RWPE2 (cell line): ENCODE results near the gene TP63.

Experiments used
- ATAC-seq: fragments of 200-7000 bp; cut with Tn5 transposase; 3 replicates; pipeline ENCODE4 v1.9.1; 2021; ENCODE audit warnings: low read depth
- DNase-seq: peaks from one replicate; pipeline ENCODE4 v3.0.0-alpha.2; 2020; ENCODE audit warnings: low spot score
- H3K27ac ChIP-seq: fragments of 450-650 bp; 2 replicates; pipeline ENCODE4 v1.5.1; 2017; ENCODE audit warnings: mild to moderate bottlenecking; ENCODE audit not compliant: poor library complexity, severe bottlenecking
- H3K27me3 ChIP-seq: fragments of 250-450 bp; sonication (Bioruptor Pico); 2 replicates; pipeline ENCODE4 v1.5.1; 2021; ENCODE audit warnings: mild to moderate bottlenecking, moderate library complexity; ENCODE audit not compliant: insufficient read depth, poor library complexity, severe bottlenecking
- H3K36me3 ChIP-seq: fragments of 250-450 bp; sonication (Bioruptor Pico); 2 replicates; pipeline ENCODE4 v1.5.1; 2020; ENCODE audit warnings: low read depth, mild to moderate bottlenecking, moderate library complexity
- H3K4me1 ChIP-seq: fragments of 250-450 bp; sonication (Bioruptor Pico); 2 replicates; pipeline ENCODE4 v1.5.1; 2021; ENCODE audit warnings: mild to moderate bottlenecking, moderate library complexity; ENCODE audit not compliant: insufficient read depth, poor library complexity, severe bottlenecking
- H3K4me3 ChIP-seq: fragments of 250-450 bp; sonication (Bioruptor Pico); 2 replicates; pipeline ENCODE4 v1.5.1; 2021; ENCODE audit warnings: mild to moderate bottlenecking, moderate library complexity; ENCODE audit not compliant: severe bottlenecking
- H3K9me3 ChIP-seq: fragments of 250-450 bp; sonication (Bioruptor Pico); 2 replicates; pipeline ENCODE4 v1.5.1; 2021; ENCODE audit warnings: mild to moderate bottlenecking, moderate library complexity; ENCODE audit not compliant: severe bottlenecking
- TF ChIP-seq, protein P1 (sequence below): fragments of 450-650 bp; IDR thresholded peaks from one replicate; pipeline ENCODE4 v1.5.1; 2017; ENCODE audit warnings: mild to moderate bottlenecking, moderate library complexity; ENCODE audit not compliant: poor library complexity, severe bottlenecking

Gene TP63

GRCh38 chr3:189900578-189900977 lies 269.4 kb downstream of the TP63 start:
- peaks cover 37% of the 10 kb centered on the region for H3K4me1 ChIP-seq
- no peak overlapping the region for H3K4me3 ChIP-seq
- TF ChIP-seq, protein P1, sequence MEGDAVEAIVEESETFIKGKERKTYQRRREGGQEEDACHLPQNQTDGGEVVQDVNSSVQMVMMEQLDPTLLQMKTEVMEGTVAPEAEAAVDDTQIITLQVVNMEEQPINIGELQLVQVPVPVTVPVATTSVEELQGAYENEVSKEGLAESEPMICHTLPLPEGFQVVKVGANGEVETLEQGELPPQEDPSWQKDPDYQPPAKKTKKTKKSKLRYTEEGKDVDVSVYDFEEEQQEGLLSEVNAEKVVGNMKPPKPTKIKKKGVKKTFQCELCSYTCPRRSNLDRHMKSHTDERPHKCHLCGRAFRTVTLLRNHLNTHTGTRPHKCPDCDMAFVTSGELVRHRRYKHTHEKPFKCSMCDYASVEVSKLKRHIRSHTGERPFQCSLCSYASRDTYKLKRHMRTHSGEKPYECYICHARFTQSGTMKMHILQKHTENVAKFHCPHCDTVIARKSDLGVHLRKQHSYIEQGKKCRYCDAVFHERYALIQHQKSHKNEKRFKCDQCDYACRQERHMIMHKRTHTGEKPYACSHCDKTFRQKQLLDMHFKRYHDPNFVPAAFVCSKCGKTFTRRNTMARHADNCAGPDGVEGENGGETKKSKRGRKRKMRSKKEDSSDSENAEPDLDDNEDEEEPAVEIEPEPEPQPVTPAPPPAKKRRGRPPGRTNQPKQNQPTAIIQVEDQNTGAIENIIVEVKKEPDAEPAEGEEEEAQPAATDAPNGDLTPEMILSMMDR, result no peak
- H3K27me3 ChIP-seq, result no peaks in the 10 kb centered on the region
- peaks cover 24% of the 10 kb centered on the region for H3K36me3 ChIP-seq
- H3K9me3 ChIP-seq, result no peaks in the 10 kb centered on the region
- peak overlapping the region; percentile 89 for H3K27ac ChIP-seq
- ATAC-seq, result peak; percentile 86
- DNase-seq, result peak; percentile 54

- Histone ChIP-seq H3K4me3 (no peak overlapping the region), H3K4me1 (peaks cover 37% of the 10 kb centered on the region), H3K27ac (peak overlapping the region; percentile 89), H3K27me3 (no peaks in the 10 kb centered on the region), H3K36me3 (peaks cover 15% of the 10 kb centered on the region), H3K9me3 (no peaks in the 10 kb centered on the region)
- TF ChIP-seq, protein P1, result no peak
- ATAC-seq, result no peak
- DNase-seq, result no peak
These were observed 270.3 kb downstream of the TP63 start for GRCh38 chr3:189901481-189901880.

DNA sequence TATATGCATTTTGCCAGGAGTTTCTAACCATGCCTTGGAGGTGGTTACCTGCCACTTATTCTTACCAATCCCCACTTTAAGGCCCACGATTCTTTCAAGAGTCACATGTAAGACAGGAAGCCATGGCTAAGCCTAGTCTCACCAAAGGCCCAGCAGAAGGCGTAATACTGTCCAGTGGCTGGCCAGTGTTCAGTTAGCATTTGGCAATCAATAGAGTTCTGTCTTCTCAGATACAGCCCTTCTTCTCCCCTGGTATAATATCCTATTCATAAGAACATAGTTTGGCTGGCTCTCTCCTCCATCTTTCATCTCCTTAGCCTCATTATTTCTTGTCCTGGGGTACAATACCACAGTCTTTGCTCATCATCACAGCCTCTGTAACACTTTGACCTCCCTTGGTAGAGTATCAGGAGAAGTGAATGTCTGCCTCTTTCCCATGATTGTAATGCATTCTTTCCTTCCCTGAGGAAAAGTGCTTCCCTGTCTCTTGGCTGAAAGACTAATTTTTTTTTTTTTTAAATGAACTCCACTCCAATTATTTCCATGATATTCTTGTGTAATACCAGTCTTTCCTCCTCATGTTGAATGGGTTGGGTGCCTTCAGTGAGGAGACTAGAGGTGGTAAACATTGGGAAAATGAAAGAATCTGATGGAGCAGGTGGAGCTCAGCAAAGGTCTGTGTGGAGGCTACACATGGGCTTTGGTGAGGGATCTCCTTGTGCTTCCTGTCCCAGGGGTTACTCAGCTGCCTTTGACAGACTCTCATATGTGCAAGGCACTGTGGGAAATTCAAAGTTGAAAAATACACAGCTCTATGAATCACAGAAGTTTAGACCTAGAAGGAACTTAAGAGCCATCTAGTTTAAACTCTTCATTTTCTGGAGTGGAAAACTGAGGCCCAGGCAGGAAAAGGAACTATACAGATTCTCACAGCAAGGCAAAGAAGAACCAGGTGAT lies 271.3 kb downstream of the TP63 start:
- ATAC-seq (no peak), DNase-seq (no peak)
- TF ChIP-seq, protein P1, result no peak
- no peaks in the 10 kb centered on the region for H3K27me3 ChIP-seq
- H3K36me3 ChIP-seq, result peaks cover 6% of the 10 kb centered on the region
- peak overlapping the region; percentile 89 for H3K27ac ChIP-seq
- peaks cover 37% of the 10 kb centered on the region for H3K4me1 ChIP-seq
- H3K4me3 ChIP-seq, result no peak overlapping the region
- no peaks in the 10 kb centered on the region for H3K9me3 ChIP-seq

GRCh38 chr3:189903562-189904250 lies 272.5 kb downstream of the TP63 start:
- DNase-seq (no peak), ATAC-seq (no peak)
- Histone ChIP-seq H3K27me3 (no peaks in the 10 kb centered on the region), H3K27ac (no peak overlapping the region), H3K4me3 (no peak overlapping the region), H3K36me3 (no peaks in the 10 kb centered on the region), H3K4me1 (peaks cover 35% of the 10 kb centered on the region), H3K9me3 (no peaks in the 10 kb centered on the region)
- TF ChIP-seq, protein P1, result no peak
